Vagina (tissue), 2 donors: ENCODE data around the gene PYGM.

Experiments
- POLR2A ChIP-seq, 2 donors: fragments of 450-650 bp; IDR thresholded peaks; one replicate each; pipeline ENCODE4 v1.6.1; 2017; ENCODE audit warnings: antibody characterized with exemption in 2 of 2, mild to moderate bottlenecking in 2 of 2, moderate library complexity in 2 of 2
- POLR2AphosphoS5 ChIP-seq, 2 donors: sonication (generic); formaldehyde crosslinking; IDR thresholded peaks; one replicate each; pipeline ENCODE4 v1.9.0; 2017; ENCODE audit warnings: antibody characterized with exemption in 2 of 2, mild to moderate bottlenecking in 2 of 2, low read depth in 1 of 2; ENCODE audit not compliant: insufficient read depth in 1 of 2
- TF ChIP-seq, protein P1 (sequence below), 3 experiments: fragments of 450-650 bp in 2 of 3; fragments of 200-600 bp in 1 of 3; sonication (generic) in 1 of 3; IDR thresholded peaks; one replicate each; pipeline ENCODE4 v1.5.1; 2017 to 2019; ENCODE audit warnings: antibody characterized with exemption in 3 of 3, mild to moderate bottlenecking in 2 of 3, moderate library complexity in 2 of 3

DNA sequence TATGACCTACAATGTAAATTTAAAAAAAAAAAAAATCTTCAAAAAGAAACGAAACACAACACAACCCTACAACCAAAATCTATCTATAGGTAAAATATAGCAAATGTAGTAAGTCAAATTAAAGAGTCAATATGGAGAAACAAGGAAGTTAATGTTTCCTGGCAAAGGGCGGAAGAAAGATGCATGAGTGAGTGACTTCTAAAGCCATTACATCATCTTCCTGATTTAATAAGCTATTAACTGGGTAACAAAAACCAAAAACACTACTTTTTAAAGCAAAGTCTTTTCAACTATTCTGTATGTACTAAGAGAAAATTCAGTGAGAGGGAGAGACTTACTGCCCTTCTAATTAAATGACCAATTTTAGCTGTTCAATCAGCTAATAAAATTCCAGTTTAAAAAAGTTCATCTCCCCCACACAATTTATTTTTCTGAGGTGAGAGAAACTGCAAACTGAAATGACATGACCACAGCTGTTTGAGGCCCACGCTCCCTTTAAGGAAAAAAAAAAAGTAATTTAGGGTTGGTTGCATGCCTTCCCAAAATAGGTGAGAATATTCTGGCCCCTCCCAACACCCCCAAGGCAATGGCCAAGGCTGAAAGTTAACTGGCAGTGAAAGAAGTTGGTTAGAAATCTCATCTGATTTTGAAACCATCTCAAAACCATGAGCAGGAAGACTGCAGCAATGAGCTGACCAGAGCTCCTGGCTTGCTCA, 12.7 kb upstream of the PYGM start:
- TF ChIP-seq POLR2AphosphoS5 (IDR thresholded peaks at IDR 0.05; ENCODE audit: insufficient read depth in 1 of 2, low read depth in 1 of 2) (no peak), POLR2A (IDR thresholded peaks at IDR 0.05) (no peak)
- TF ChIP-seq, protein P1, sequence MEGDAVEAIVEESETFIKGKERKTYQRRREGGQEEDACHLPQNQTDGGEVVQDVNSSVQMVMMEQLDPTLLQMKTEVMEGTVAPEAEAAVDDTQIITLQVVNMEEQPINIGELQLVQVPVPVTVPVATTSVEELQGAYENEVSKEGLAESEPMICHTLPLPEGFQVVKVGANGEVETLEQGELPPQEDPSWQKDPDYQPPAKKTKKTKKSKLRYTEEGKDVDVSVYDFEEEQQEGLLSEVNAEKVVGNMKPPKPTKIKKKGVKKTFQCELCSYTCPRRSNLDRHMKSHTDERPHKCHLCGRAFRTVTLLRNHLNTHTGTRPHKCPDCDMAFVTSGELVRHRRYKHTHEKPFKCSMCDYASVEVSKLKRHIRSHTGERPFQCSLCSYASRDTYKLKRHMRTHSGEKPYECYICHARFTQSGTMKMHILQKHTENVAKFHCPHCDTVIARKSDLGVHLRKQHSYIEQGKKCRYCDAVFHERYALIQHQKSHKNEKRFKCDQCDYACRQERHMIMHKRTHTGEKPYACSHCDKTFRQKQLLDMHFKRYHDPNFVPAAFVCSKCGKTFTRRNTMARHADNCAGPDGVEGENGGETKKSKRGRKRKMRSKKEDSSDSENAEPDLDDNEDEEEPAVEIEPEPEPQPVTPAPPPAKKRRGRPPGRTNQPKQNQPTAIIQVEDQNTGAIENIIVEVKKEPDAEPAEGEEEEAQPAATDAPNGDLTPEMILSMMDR (IDR thresholded peaks at IDR 0.05) = no peak
